Measurements from ENCODE around the gene SELENOO. TPM values are rescaled to one million over a fixed set of nuclear protein-coding genes. Genes with fewer than 3 reads are reported as not detected.

The SELENOO gene
- total RNA-seq, 1 experiment from 2014 or later: 28.6 TPM

DNA sequence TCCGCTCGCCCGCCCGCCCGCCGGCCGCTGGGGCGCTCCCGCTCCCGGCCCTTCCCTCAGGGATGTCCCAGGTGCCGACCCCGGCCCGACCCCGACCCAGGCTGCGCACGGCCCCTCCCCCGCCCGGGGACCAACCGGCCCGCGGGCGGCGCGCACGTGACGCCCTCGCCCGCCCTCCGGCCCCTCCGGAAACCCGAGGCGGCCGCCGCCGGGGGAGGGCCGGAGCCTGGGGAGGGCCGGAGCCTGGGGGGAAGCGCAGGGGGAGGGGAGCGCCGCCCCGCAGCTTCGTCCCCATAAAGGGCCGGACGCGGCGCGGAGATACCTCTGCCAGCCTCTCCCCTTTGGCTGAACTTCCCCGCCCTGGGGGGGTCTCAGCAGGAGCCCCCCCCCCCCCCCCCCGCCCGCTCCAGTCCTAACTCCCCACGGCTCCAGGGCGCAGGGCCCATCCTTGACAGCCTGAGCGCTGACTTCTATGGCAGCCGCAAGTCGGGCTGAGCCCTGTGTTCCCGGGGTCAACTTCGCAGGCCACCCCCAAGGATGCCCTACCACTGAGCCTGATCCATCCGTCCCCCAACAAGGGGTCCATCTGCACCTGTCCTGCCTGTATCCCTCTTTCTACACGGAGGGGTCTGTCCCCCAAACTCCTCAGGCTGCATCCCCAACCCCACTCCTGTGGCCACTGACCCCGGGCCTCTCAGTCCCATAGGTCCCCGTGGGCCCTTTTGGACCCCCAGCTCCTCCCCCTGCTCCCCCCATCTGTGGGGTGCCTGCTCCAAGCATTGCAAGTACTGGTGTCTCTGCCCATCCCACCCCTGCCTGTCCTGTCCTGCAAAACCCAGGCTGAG, 61.0 kb downstream of the SELENOO start, which contains the start of gene MAPK12:
MAPK12 (minus strand) TSS at position 69 of the 845 bp plus-strand sequence. CDS start 174 bp downstream, outside the sequence.
- DNase-seq: peak; percentile 43
- no peaks in the 10 kb centered on the region for H3K27me3 Mint-ChIP-seq (ENCODE audit: unreplicated experiment)
- H3K9me3 Mint-ChIP-seq (ENCODE audit: low read depth, unreplicated experiment): no peaks in the 10 kb centered on the region
- H3K27ac Mint-ChIP-seq (ENCODE audit: unreplicated experiment): peak within 1 kb of the TSS; percentile 72
- H3K4me1 Mint-ChIP-seq (ENCODE audit: low read depth, unreplicated experiment): peaks cover 9% of the 10 kb centered on the region
- H3K4me3 Mint-ChIP-seq (ENCODE audit: low read depth, unreplicated experiment): peak within 1 kb of the TSS; percentile 61
- CTCF ChIA-PET: interaction anchor here (1.0 kb wide), 1 partner anchor 45 kb away, joined by 4 read pairs; no protein-coding TSS in a partner anchor
- TF ChIP-seq, protein P1, sequence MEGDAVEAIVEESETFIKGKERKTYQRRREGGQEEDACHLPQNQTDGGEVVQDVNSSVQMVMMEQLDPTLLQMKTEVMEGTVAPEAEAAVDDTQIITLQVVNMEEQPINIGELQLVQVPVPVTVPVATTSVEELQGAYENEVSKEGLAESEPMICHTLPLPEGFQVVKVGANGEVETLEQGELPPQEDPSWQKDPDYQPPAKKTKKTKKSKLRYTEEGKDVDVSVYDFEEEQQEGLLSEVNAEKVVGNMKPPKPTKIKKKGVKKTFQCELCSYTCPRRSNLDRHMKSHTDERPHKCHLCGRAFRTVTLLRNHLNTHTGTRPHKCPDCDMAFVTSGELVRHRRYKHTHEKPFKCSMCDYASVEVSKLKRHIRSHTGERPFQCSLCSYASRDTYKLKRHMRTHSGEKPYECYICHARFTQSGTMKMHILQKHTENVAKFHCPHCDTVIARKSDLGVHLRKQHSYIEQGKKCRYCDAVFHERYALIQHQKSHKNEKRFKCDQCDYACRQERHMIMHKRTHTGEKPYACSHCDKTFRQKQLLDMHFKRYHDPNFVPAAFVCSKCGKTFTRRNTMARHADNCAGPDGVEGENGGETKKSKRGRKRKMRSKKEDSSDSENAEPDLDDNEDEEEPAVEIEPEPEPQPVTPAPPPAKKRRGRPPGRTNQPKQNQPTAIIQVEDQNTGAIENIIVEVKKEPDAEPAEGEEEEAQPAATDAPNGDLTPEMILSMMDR (IDR thresholded peaks at IDR 0.05; ENCODE audit: unreplicated experiment): no peak
- intact Hi-C loops (cut with micrococcal nuclease; ENCODE audit: unreplicated experiment): no loop called here
- BruUV-seq (replicated peaks): no TSS peak
- peaks cover 21% of the 10 kb centered on the region for H3K36me3 Mint-ChIP-seq (ENCODE audit: insufficient read depth, unreplicated experiment)

DNA sequence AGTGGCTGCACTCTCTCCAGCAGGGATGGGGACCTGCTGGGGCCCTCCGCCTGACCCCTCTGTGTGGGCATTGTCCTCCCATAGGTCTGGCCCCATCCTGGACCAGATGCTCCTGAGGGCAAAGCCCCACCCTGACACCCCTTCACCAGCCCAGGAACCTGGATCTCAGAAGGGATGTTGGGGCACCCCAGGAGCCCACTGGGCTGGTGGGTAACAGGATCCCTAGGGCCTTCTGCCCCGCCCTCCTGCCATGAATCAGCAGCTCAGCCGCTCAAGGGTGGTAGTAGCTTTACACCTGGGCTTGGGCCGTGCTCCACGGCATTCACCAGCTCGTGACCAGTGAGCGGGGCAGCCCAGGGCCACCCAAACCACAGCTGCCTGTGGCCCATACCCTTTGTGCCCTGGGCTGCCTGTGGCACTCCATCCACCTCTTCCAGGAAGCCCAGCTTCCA, 61.7 kb downstream of the SELENOO start:
- peak overlapping the region; percentile 72 for H3K27ac Mint-ChIP-seq (ENCODE audit: unreplicated experiment)
- H3K9me3 Mint-ChIP-seq (ENCODE audit: low read depth, unreplicated experiment): no peaks in the 10 kb centered on the region
- intact Hi-C loops (cut with micrococcal nuclease; ENCODE audit: unreplicated experiment): no loop called here
- H3K4me3 Mint-ChIP-seq (ENCODE audit: low read depth, unreplicated experiment): peak overlapping the region; percentile 61
- H3K27me3 Mint-ChIP-seq (ENCODE audit: unreplicated experiment): no peaks in the 10 kb centered on the region
- TF ChIP-seq, protein P1 (IDR thresholded peaks at IDR 0.05; ENCODE audit: unreplicated experiment): no peak
- BruUV-seq (replicated peaks): no TSS peak
- peaks cover 9% of the 10 kb centered on the region for H3K4me1 Mint-ChIP-seq (ENCODE audit: low read depth, unreplicated experiment)
- CTCF ChIA-PET: interaction anchor here (0.7 to 1.0 kb wide), 2 partner anchors 44 to 79 kb away, joined by 3 to 4 read pairs; no protein-coding TSS in a partner anchor
- peak; percentile 58 for DNase-seq
- H3K36me3 Mint-ChIP-seq (ENCODE audit: insufficient read depth, unreplicated experiment): peaks cover 21% of the 10 kb centered on the region

DNA sequence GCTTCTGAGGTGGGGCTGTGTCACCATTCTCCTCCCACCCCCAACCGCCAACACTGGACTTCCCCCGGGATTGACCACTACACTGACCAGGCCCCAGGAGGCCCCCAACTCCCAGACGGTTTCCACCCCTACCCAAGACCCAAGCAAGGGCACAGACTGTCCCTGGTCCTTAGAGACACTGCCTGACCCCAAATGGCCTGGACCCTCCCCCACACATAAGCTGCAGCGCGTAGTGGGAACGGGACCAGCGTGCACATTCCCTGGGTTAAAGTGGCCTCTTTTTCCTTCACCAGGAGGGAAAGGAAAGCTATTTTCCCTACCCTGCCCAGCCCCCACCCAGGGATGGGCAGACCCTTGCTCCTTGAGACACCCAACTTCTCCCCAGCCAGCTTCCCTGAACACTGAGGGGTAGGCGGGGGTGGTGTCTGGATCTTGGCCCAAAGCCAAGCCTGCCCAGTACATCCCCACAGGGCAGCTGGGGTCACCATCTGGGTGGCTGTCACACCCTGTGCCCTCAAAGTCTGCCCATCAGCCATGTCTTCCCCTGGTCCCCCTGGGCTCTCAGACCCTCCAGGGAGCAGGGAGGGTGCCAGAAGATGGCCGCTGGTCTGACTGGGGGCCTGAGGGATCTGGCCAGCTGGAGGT, 62.3 kb downstream of the SELENOO start:
- Mint-ChIP-seq H3K36me3 (ENCODE audit: insufficient read depth, unreplicated experiment) (peaks cover 21% of the 10 kb centered on the region), H3K4me3 (ENCODE audit: low read depth, unreplicated experiment) (no peak overlapping the region), H3K27ac (ENCODE audit: unreplicated experiment) (no peak overlapping the region), H3K4me1 (ENCODE audit: low read depth, unreplicated experiment) (peaks cover 9% of the 10 kb centered on the region), H3K27me3 (ENCODE audit: unreplicated experiment) (no peaks in the 10 kb centered on the region), H3K9me3 (ENCODE audit: low read depth, unreplicated experiment) (no peaks in the 10 kb centered on the region)
- no TSS peak for BruUV-seq (replicated peaks)
- intact Hi-C loops (cut with micrococcal nuclease; ENCODE audit: unreplicated experiment): no loop called here
- CTCF ChIA-PET: interaction anchor here (0.7 to 1.0 kb wide), 2 partner anchors 43 to 79 kb away, joined by 3 to 4 read pairs; no protein-coding TSS in a partner anchor
- DNase-seq: no peak
- TF ChIP-seq, protein P1 (IDR thresholded peaks at IDR 0.05; ENCODE audit: unreplicated experiment): no peak

DNA sequence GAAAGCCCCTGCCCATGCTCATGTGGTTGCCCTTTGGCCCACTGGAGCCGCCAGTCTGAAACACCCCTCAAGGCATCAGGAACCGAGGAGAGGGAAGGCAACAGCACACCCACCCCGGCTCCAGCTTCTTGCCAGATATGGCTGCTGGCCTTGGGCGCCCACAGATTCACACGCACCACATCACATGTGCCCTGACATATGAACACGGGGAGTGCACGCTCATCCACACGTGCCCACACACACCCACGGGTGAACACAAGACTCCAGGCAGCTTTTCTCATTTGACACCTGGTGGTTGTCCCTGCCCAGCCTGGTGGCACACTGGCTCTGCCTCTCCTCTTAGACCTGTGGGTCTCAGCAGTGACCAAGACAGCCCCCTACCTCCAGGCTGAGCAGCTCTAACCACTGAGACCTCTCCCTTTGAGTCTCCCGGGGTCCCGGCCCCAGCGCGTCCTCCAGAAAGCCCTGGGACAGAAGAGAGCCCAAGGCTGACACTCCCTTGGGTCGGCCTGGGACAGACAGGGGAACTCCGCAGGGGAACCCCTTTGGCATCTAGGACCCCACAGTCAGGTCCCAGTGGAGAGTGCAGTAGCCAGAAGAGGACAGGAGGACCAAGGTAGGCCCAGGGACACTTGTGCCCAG, 63.4 kb downstream of the SELENOO start:
- intact Hi-C loops (cut with micrococcal nuclease; ENCODE audit: unreplicated experiment): no loop called here
- Mint-ChIP-seq H3K27me3 (ENCODE audit: unreplicated experiment) (no peaks in the 10 kb centered on the region), H3K4me1 (ENCODE audit: low read depth, unreplicated experiment) (peaks cover 20% of the 10 kb centered on the region), H3K9me3 (ENCODE audit: low read depth, unreplicated experiment) (no peaks in the 10 kb centered on the region), H3K4me3 (ENCODE audit: low read depth, unreplicated experiment) (no peak overlapping the region), H3K36me3 (ENCODE audit: insufficient read depth, unreplicated experiment) (peaks cover 22% of the 10 kb centered on the region), H3K27ac (ENCODE audit: unreplicated experiment) (no peak overlapping the region)
- BruUV-seq (replicated peaks): no TSS peak
- DNase-seq: no peak
- TF ChIP-seq, protein P1 (IDR thresholded peaks at IDR 0.05; ENCODE audit: unreplicated experiment): no peak
- CTCF ChIA-PET: no interaction called here

Data from Calu3 (cell line).